Measurements from ENCODE around the gene CES4A. TPM values are rescaled to one million over a fixed set of nuclear protein-coding genes. Genes with fewer than 3 reads are reported as not detected.

Gene CES4A
- total and polyA plus RNA-seq, 2 of the 13 experiments (the other 11 are each of a cell fraction or from before 2014, with no cell fraction given), result 0.09 to 0.17 TPM

DNA sequence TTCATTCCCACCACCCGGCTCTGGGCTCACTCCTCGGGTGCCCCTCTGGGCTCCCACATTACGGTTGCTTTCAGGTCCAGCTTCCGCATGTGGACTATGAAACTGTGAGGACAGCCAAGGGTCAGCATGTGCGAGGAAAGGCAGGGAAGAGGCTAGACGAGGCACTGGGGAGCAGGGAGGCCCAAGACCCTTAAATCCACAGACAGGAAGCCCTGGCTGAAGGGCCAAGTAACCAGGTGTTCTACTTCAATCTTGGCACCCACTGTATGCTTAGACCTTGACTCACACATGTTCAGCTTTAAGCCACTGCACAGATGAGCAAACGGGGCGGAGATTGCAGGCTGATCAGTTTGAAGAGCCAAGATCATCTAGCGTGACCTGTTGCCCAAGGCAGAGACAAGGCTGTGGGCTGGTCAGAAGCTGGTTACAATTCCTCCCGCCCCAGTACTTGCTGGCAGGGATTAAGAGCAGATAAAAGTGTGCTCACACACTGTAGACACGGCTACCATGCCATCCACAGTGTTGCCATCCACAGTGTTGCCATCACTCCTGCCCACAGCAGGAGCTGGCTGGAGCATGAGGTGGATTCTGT, at the start of gene CES4A (continued):
- TF ChIP-seq ZNF83 (CRISPR knock-in tag; IDR thresholded peaks at IDR 0.05; ENCODE audit: borderline replicate concordance) (0 out of 2 replicates have a peak, but pooled peaks have one; percentile 14), FOXA1 (IDR thresholded peaks at IDR 0.05) (no peak), FOXA1 (CRISPR knock-in tag; IDR thresholded peaks at IDR 0.05) (no peak), GATAD2A (CRISPR knock-in tag; IDR thresholded peaks at IDR 0.05) (peak; percentile 46; the same call in 1 of the 2 replicates), HOXA3 (CRISPR knock-in tag; IDR thresholded peaks at IDR 0.05) (peak; percentile 46; the same call in 1 of the 2 replicates), RFX5 (IDR thresholded peaks at IDR 0.05; ENCODE audit: low read depth, low read length) (no peak), ZNF350 (CRISPR knock-in tag; IDR thresholded peaks at IDR 0.05; ENCODE audit: borderline replicate concordance, low read depth) (peak; percentile 65), CENPT (CRISPR knock-in tag; IDR thresholded peaks at IDR 0.05; ENCODE audit: low read depth) (0 out of 2 replicates have a peak, but pooled peaks have one; percentile 9), KDM6A (CRISPR knock-in tag; IDR thresholded peaks at IDR 0.05; ENCODE audit: low read depth) (no peak), HNF4A (CRISPR knock-in tag; IDR thresholded peaks at IDR 0.05) (peak; percentile 62), CEBPB (IDR thresholded peaks at IDR 0.05; ENCODE audit: borderline replicate concordance, low read depth, low read length) (peak; percentile 37; the same call in 1 of the 2 replicates), ZNF772 (CRISPR knock-in tag; IDR thresholded peaks at IDR 0.05) (0 out of 2 replicates have a peak, but pooled peaks have one; percentile 27), ZBTB7B (CRISPR knock-in tag; IDR thresholded peaks at IDR 0.05) (peak; percentile 48; the same call in 1 of the 2 replicates), JUND (CRISPR knock-in tag; IDR thresholded peaks at IDR 0.05) (0 out of 2 replicates have a peak, but pooled peaks have one; percentile 29), NRL (CRISPR knock-in tag; IDR thresholded peaks at IDR 0.05; ENCODE audit: borderline replicate concordance) (peak; percentile 48; the same call in 1 of the 2 replicates), XBP1 (CRISPR knock-in tag; IDR thresholded peaks at IDR 0.05) (no peak), ZNF777 (CRISPR knock-in tag; IDR thresholded peaks at IDR 0.05) (0 out of 2 replicates have a peak, but pooled peaks have one; percentile 19), SRY (CRISPR knock-in tag; IDR thresholded peaks at IDR 0.05) (no peak), ZSCAN25 (CRISPR knock-in tag; IDR thresholded peaks at IDR 0.05) (peak; percentile 65; the same call in 1 of the 2 replicates)
- TF ChIP-seq, protein P1, sequence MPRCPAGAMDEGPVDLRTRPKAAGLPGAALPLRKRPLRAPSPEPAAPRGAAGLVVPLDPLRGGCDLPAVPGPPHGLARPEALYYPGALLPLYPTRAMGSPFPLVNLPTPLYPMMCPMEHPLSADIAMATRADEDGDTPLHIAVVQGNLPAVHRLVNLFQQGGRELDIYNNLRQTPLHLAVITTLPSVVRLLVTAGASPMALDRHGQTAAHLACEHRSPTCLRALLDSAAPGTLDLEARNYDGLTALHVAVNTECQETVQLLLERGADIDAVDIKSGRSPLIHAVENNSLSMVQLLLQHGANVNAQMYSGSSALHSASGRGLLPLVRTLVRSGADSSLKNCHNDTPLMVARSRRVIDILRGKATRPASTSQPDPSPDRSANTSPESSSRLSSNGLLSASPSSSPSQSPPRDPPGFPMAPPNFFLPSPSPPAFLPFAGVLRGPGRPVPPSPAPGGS (CRISPR knock-in tag; IDR thresholded peaks at IDR 0.05), result 0 out of 2 replicates have a peak, but pooled peaks have one; percentile 40
- TF ChIP-seq, protein P2, sequence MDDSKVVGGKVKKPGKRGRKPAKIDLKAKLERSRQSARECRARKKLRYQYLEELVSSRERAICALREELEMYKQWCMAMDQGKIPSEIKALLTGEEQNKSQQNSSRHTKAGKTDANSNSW (CRISPR knock-in tag; IDR thresholded peaks at IDR 0.05; ENCODE audit: borderline replicate concordance), result no peak
- TF ChIP-seq, protein P3, sequence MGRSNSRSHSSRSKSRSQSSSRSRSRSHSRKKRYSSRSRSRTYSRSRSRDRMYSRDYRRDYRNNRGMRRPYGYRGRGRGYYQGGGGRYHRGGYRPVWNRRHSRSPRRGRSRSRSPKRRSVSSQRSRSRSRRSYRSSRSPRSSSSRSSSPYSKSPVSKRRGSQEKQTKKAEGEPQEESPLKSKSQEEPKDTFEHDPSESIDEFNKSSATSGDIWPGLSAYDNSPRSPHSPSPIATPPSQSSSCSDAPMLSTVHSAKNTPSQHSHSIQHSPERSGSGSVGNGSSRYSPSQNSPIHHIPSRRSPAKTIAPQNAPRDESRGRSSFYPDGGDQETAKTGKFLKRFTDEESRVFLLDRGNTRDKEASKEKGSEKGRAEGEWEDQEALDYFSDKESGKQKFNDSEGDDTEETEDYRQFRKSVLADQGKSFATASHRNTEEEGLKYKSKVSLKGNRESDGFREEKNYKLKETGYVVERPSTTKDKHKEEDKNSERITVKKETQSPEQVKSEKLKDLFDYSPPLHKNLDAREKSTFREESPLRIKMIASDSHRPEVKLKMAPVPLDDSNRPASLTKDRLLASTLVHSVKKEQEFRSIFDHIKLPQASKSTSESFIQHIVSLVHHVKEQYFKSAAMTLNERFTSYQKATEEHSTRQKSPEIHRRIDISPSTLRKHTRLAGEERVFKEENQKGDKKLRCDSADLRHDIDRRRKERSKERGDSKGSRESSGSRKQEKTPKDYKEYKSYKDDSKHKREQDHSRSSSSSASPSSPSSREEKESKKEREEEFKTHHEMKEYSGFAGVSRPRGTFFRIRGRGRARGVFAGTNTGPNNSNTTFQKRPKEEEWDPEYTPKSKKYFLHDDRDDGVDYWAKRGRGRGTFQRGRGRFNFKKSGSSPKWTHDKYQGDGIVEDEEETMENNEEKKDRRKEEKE (IDR thresholded peaks at IDR 0.05), result no peak
- TF ChIP-seq, protein P4, sequence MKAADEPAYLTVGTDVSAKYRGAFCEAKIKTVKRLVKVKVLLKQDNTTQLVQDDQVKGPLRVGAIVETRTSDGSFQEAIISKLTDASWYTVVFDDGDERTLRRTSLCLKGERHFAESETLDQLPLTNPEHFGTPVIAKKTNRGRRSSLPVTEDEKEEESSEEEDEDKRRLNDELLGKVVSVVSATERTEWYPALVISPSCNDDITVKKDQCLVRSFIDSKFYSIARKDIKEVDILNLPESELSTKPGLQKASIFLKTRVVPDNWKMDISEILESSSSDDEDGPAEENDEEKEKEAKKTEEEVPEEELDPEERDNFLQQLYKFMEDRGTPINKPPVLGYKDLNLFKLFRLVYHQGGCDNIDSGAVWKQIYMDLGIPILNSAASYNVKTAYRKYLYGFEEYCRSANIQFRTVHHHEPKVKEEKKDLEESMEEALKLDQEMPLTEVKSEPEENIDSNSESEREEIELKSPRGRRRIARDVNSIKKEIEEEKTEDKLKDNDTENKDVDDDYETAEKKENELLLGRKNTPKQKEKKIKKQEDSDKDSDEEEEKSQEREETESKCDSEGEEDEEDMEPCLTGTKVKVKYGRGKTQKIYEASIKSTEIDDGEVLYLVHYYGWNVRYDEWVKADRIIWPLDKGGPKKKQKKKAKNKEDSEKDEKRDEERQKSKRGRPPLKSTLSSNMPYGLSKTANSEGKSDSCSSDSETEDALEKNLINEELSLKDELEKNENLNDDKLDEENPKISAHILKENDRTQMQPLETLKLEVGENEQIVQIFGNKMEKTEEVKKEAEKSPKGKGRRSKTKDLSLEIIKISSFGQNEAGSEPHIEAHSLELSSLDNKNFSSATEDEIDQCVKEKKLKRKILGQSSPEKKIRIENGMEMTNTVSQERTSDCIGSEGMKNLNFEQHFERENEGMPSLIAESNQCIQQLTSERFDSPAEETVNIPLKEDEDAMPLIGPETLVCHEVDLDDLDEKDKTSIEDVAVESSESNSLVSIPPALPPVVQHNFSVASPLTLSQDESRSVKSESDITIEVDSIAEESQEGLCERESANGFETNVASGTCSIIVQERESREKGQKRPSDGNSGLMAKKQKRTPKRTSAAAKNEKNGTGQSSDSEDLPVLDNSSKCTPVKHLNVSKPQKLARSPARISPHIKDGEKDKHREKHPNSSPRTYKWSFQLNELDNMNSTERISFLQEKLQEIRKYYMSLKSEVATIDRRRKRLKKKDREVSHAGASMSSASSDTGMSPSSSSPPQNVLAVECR (CRISPR knock-in tag; IDR thresholded peaks at IDR 0.05; ENCODE audit: borderline replicate concordance), result peak; percentile 43; the same call in 1 of the 2 replicates
